Measurements from ENCODE around the gene SNRPD3. TPM values are rescaled to one million over a fixed set of nuclear protein-coding genes. Genes with fewer than 3 reads are reported as not detected.

SNRPD3 gene
- total RNA-seq, 4 donors from 2014 or later: 21.3 to 127 (median 93.8) TPM

- H3K4me3 ChIP-seq: no peak overlapping the region
- no peaks in the 10 kb centered on the region for H3K36me3 ChIP-seq
- TF ChIP-seq CTCF (IDR thresholded peaks at IDR 0.05) (no peak), POLR2A (IDR thresholded peaks at IDR 0.05) (no peak), POLR2AphosphoS5 (IDR thresholded peaks at IDR 0.05) (no peak), EP300 (IDR thresholded peaks at IDR 0.05; ENCODE audit: low read depth) (no peak)
- H3K27ac ChIP-seq: no peak overlapping the region
- in situ Hi-C loops (cut with MboI; ENCODE audit: low pct_ligation_motif_present in 1 of 4, low pct_unique_long_range_greater_than_20kb in 1 of 4, low sequenced_read_pairs in 3 of 4): no loop called here
- H3K4me1 ChIP-seq: peaks cover 0 to 20% (median 11%) of the 10 kb centered on the region in 4 donors
- intact Hi-C loops (cut with DNase I; ENCODE audit: low total_unique reads): no loop called here
- H3K27me3 ChIP-seq: no peaks in the 10 kb centered on the region
- DNase-seq: no peak
- no peaks in the 10 kb centered on the region for H3K9me3 ChIP-seq
- whole genome bisulfite sequencing, 2 donors (ENCODE audit: low coverage in 1 of 2): 87 to 90% methylated on average over 3 of the region's 3 CpGs
Observed at GRCh38 chr22:24518228-24518627, 37.6 kb upstream of the SNRPD3 start.

- WGBS, 2 donors (ENCODE audit: low coverage in 1 of 2): 87 to 88% methylated on average over 8 to 9 of the region's 9 CpGs
- Histone ChIP-seq H3K4me3 (no peak overlapping the region), H3K27ac (no peak overlapping the region), H3K27me3 (no peaks in the 10 kb centered on the region), H3K4me1 (peaks cover 0 to 18% (median 11%) of the 10 kb centered on the region in 4 donors), H3K9me3 (no peaks in the 10 kb centered on the region), H3K36me3 (no peaks in the 10 kb centered on the region)
- intact Hi-C loops (cut with DNase I; ENCODE audit: low total_unique reads) (no loop called here), in situ Hi-C loops (cut with MboI; ENCODE audit: low pct_ligation_motif_present in 1 of 4, low pct_unique_long_range_greater_than_20kb in 1 of 4, low sequenced_read_pairs in 3 of 4) (no loop called here)
- DNase-seq: no peak
- no peak for TF ChIP-seq POLR2A (IDR thresholded peaks at IDR 0.05)
- TF ChIP-seq POLR2AphosphoS5 (IDR thresholded peaks at IDR 0.05): no peak
- TF ChIP-seq CTCF (IDR thresholded peaks at IDR 0.05): no peak
- no peak for TF ChIP-seq EP300 (IDR thresholded peaks at IDR 0.05; ENCODE audit: low read depth)
Observed at GRCh38 chr22:24518771-24519485, 36.9 kb upstream of the SNRPD3 start.

GRCh38 chr22:24519496-24519895 is 36.3 kb upstream of the SNRPD3 start:
- no peak for DNase-seq
- peaks cover 0 to 14% (median 10%) of the 10 kb centered on the region in 4 donors for H3K4me1 ChIP-seq
- in situ Hi-C loops (cut with MboI; ENCODE audit: low pct_ligation_motif_present in 1 of 4, low pct_unique_long_range_greater_than_20kb in 1 of 4, low sequenced_read_pairs in 3 of 4) (no loop called here), intact Hi-C loops (cut with DNase I; ENCODE audit: low total_unique reads) (no loop called here)
- H3K27ac ChIP-seq: no peak overlapping the region
- no peaks in the 10 kb centered on the region for H3K36me3 ChIP-seq
- H3K27me3 ChIP-seq: no peaks in the 10 kb centered on the region
- no peaks in the 10 kb centered on the region for H3K9me3 ChIP-seq
- no peak overlapping the region for H3K4me3 ChIP-seq
- no peak for TF ChIP-seq POLR2AphosphoS5 (IDR thresholded peaks at IDR 0.05)
- no peak for TF ChIP-seq EP300 (IDR thresholded peaks at IDR 0.05; ENCODE audit: low read depth)
- TF ChIP-seq CTCF (IDR thresholded peaks at IDR 0.05): no peak
- no peak for TF ChIP-seq POLR2A (IDR thresholded peaks at IDR 0.05)
- 98% methylated on average over 5 of the region's 5 CpGs; no CpG with 5 or more reads in 1 of the 2 donors for WGBS, 2 donors (ENCODE audit: low coverage in 1 of 2)

GRCh38 chr22:24521791-24522245 is 34.0 kb upstream of the SNRPD3 start:
- no peak for TF ChIP-seq EP300 (IDR thresholded peaks at IDR 0.05; ENCODE audit: low read depth)
- TF ChIP-seq CTCF (IDR thresholded peaks at IDR 0.05): peak; percentile 26 to 63 (median 48)
- H3K27me3 ChIP-seq: no peaks in the 10 kb centered on the region
- no peaks in the 10 kb centered on the region for H3K9me3 ChIP-seq
- intact Hi-C loops (cut with DNase I; ENCODE audit: low total_unique reads): loop anchor here (10.0 kb wide), 2 partner anchors 187 to 233 kb away; no protein-coding TSS in a partner anchor
- DNase-seq: peak; percentile 68
- in situ Hi-C loops (cut with MboI; ENCODE audit: low pct_ligation_motif_present in 1 of 4, low pct_unique_long_range_greater_than_20kb in 1 of 4, low sequenced_read_pairs in 3 of 4): loop anchor here in 3 of 4 donors (5.0 to 10.0 kb wide), 4 partner anchors 97 to 197 kb away; partner anchors contain the start of gene ADORA2A (in 1 of the 3)
- H3K4me1 ChIP-seq: peaks cover 0 to 11% (median 5%) of the 10 kb centered on the region in 4 donors
- 30% methylated on average over 8 of the region's 8 CpGs; no CpG with 5 or more reads in 1 of the 2 donors for WGBS, 2 donors (ENCODE audit: low coverage in 1 of 2)
- no peak overlapping the region for H3K27ac ChIP-seq
- no peaks in the 10 kb centered on the region for H3K36me3 ChIP-seq
- no peak overlapping the region for H3K4me3 ChIP-seq

Measured in transverse colon (tissue), 4 donors.